HepG2 (cell line): Measurements from ENCODE around the gene LSMEM2. TPM values are rescaled to one million over a fixed set of nuclear protein-coding genes. Genes with fewer than 3 reads are reported as not detected.

ENCODE experiments used
- NCOR1 ChIP-seq: fragments of 200-600 bp; sonication (generic); IDR thresholded peaks from 2 replicates; pipeline ENCODE4 v1.7.0; 2017; ENCODE audit warnings: antibody characterized with exemption, low read length, borderline replicate concordance
- PHF8 ChIP-seq: sonication (generic); formaldehyde crosslinking; IDR thresholded peaks from 2 replicates; pipeline ENCODE4 v1.5.0; 2020; ENCODE audit warnings: missing genetic modification reagents
- SRSF1 ChIP-seq: fragments of 200-400 bp; formaldehyde crosslinking; optimal IDR thresholded peaks from 2 replicates; pipeline ENCODE3; 2017; ENCODE audit warnings: mild to moderate bottlenecking, low read depth, low read length, moderate library complexity
- SYNCRIP ChIP-seq: fragments of 200-400 bp; formaldehyde crosslinking; IDR thresholded peaks from 2 replicates; pipeline ENCODE4 v1.6.1; 2018; ENCODE audit warnings: mild to moderate bottlenecking, low read depth, low read length; ENCODE audit not compliant: insufficient read depth
- ZNF17 ChIP-seq: sonication (generic); formaldehyde crosslinking; IDR thresholded peaks from 2 replicates; pipeline ENCODE4 v1.5.0; 2020; ENCODE audit warnings: mild to moderate bottlenecking, missing genetic modification reagents
- ZNF652 ChIP-seq: IDR thresholded peaks from 2 replicates; pipeline ENCODE4 v1.6.1; 2016; ENCODE audit warnings: low read depth, borderline replicate concordance
- polyA plus RNA-seq, 8 experiments: library from polyadenylated mRNA; depleted of rRNA in 3 of 8; stranded (reverse) in 7 of 8; unstranded in 1 of 8; fragments of >200 nt; fragmentation: Illumina TruSeq in 4 of 8; extraction: Trizol in 4 of 8; gene quantifications; 2 replicates each; pipeline versions ENCODE4 v1.2.1 to v1.2.3, GENCODE V29; 2011 to 2016; ENCODE audit warnings: low read depth in 4 of 8, missing spikeins in 1 of 8, mixed read lengths in 1 of 8; ENCODE audit not compliant: insufficient read depth in 1 of 8
- total RNA-seq, 5 experiments: library from RNA; depleted of rRNA; stranded (reverse); fragments of >200 nt; fragmentation: Illumina TruSeq; extraction: Trizol; gene quantifications; 2 replicates each; pipeline ENCODE4 v1.2.3, GENCODE V29; 2016; ENCODE audit warnings: low read depth in 1 of 5
- TF ChIP-seq, protein P1 (sequence below): IDR thresholded peaks from 2 replicates; pipeline ENCODE4 v1.6.1; 2016; ENCODE audit warnings: control low read depth
- TF ChIP-seq, protein P2 (sequence below): sonication (generic); formaldehyde crosslinking; IDR thresholded peaks from 2 replicates; pipeline ENCODE4 v1.9.0; 2022; ENCODE audit warnings: missing genetic modification reagents, mild to moderate bottlenecking, borderline replicate concordance
- TF ChIP-seq, protein P3 (sequence below): sonication (generic); formaldehyde crosslinking; IDR thresholded peaks from 2 replicates; pipeline ENCODE4 v1.4.0; 2020; ENCODE audit warnings: missing genetic modification reagents, mild to moderate bottlenecking, borderline replicate concordance
- TF ChIP-seq, protein P4 (sequence below): IDR thresholded peaks from 2 replicates; pipeline ENCODE4 v1.6.1; 2016; ENCODE audit warnings: low read depth, missing genetic modification reagents, missing compliant biosample characterization
- TF ChIP-seq, protein P5 (sequence below): sonication (generic); formaldehyde crosslinking; IDR thresholded peaks from 2 replicates; pipeline ENCODE4 v1.5.0; 2020; ENCODE audit warnings: mild to moderate bottlenecking, low read depth, missing genetic modification reagents, borderline replicate concordance
- TF ChIP-seq, protein P6 (sequence below): sonication (generic); formaldehyde crosslinking; IDR thresholded peaks from 2 replicates; pipeline ENCODE4; 2020; ENCODE audit warnings: missing genetic modification reagents, mild to moderate bottlenecking, borderline replicate concordance

The LSMEM2 gene
- total and polyA plus RNA-seq, 2 of the 13 experiments (the other 11 are each of a cell fraction or from before 2014, with no cell fraction given): 0.07 to 0.41 TPM

DNA sequence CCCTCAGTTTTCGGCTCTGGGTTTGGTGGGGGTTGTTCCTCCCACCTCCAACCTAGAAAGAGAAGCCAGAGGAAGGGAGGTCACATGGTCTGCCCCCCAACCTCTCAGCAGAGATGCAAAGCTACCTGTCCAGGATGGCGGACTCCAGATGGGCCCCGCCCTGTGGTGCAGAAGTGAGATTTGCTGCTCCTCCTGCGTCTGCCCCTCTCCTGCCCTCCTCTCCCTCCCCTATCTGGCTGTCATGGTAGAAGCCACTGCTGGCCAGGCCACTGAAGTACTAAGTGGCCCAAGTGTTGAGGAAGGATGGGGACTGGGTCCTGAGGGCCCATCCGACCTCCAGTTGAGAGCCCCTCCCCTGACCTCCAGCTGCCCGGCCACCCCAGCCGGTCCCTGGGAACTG is 12.1 kb upstream of the LSMEM2 start (continued):
- TF ChIP-seq, protein P1, sequence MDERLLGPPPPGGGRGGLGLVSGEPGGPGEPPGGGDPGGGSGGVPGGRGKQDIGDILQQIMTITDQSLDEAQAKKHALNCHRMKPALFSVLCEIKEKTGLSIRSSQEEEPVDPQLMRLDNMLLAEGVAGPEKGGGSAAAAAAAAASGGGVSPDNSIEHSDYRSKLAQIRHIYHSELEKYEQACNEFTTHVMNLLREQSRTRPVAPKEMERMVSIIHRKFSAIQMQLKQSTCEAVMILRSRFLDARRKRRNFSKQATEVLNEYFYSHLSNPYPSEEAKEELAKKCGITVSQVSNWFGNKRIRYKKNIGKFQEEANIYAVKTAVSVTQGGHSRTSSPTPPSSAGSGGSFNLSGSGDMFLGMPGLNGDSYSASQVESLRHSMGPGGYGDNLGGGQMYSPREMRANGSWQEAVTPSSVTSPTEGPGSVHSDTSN (CRISPR knock-in tag): no peak
- TF ChIP-seq PHF8 (CRISPR knock-in tag) (no peak), ZNF652 (CRISPR knock-in tag) (no peak), NCOR1 (no peak), ZNF17 (CRISPR knock-in tag) (no peak), SYNCRIP (no peak), SRSF1 (no peak)
- TF ChIP-seq, protein P2, sequence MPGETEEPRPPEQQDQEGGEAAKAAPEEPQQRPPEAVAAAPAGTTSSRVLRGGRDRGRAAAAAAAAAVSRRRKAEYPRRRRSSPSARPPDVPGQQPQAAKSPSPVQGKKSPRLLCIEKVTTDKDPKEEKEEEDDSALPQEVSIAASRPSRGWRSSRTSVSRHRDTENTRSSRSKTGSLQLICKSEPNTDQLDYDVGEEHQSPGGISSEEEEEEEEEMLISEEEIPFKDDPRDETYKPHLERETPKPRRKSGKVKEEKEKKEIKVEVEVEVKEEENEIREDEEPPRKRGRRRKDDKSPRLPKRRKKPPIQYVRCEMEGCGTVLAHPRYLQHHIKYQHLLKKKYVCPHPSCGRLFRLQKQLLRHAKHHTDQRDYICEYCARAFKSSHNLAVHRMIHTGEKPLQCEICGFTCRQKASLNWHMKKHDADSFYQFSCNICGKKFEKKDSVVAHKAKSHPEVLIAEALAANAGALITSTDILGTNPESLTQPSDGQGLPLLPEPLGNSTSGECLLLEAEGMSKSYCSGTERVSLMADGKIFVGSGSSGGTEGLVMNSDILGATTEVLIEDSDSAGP (CRISPR knock-in tag): no peak
- TF ChIP-seq, protein P3, sequence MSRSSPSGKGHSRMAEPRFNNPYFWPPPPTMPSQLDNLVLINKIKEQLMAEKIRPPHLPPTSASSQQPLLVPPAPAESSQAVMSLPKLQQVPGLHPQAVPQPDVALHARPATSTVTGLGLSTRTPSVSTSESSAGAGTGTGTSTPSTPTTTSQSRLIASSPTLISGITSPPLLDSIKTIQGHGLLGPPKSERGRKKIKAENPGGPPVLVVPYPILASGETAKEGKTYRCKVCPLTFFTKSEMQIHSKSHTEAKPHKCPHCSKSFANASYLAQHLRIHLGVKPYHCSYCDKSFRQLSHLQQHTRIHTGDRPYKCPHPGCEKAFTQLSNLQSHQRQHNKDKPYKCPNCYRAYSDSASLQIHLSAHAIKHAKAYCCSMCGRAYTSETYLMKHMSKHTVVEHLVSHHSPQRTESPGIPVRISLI (CRISPR knock-in tag): no peak
- TF ChIP-seq, protein P4, sequence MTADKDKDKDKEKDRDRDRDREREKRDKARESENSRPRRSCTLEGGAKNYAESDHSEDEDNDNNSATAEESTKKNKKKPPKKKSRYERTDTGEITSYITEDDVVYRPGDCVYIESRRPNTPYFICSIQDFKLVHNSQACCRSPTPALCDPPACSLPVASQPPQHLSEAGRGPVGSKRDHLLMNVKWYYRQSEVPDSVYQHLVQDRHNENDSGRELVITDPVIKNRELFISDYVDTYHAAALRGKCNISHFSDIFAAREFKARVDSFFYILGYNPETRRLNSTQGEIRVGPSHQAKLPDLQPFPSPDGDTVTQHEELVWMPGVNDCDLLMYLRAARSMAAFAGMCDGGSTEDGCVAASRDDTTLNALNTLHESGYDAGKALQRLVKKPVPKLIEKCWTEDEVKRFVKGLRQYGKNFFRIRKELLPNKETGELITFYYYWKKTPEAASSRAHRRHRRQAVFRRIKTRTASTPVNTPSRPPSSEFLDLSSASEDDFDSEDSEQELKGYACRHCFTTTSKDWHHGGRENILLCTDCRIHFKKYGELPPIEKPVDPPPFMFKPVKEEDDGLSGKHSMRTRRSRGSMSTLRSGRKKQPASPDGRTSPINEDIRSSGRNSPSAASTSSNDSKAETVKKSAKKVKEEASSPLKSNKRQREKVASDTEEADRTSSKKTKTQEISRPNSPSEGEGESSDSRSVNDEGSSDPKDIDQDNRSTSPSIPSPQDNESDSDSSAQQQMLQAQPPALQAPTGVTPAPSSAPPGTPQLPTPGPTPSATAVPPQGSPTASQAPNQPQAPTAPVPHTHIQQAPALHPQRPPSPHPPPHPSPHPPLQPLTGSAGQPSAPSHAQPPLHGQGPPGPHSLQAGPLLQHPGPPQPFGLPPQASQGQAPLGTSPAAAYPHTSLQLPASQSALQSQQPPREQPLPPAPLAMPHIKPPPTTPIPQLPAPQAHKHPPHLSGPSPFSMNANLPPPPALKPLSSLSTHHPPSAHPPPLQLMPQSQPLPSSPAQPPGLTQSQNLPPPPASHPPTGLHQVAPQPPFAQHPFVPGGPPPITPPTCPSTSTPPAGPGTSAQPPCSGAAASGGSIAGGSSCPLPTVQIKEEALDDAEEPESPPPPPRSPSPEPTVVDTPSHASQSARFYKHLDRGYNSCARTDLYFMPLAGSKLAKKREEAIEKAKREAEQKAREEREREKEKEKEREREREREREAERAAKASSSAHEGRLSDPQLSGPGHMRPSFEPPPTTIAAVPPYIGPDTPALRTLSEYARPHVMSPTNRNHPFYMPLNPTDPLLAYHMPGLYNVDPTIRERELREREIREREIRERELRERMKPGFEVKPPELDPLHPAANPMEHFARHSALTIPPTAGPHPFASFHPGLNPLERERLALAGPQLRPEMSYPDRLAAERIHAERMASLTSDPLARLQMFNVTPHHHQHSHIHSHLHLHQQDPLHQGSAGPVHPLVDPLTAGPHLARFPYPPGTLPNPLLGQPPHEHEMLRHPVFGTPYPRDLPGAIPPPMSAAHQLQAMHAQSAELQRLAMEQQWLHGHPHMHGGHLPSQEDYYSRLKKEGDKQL (CRISPR knock-in tag): no peak
- TF ChIP-seq, protein P5, sequence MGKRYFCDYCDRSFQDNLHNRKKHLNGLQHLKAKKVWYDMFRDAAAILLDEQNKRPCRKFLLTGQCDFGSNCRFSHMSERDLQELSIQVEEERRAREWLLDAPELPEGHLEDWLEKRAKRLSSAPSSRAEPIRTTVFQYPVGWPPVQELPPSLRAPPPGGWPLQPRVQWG (CRISPR knock-in tag): no peak
- TF ChIP-seq, protein P6, sequence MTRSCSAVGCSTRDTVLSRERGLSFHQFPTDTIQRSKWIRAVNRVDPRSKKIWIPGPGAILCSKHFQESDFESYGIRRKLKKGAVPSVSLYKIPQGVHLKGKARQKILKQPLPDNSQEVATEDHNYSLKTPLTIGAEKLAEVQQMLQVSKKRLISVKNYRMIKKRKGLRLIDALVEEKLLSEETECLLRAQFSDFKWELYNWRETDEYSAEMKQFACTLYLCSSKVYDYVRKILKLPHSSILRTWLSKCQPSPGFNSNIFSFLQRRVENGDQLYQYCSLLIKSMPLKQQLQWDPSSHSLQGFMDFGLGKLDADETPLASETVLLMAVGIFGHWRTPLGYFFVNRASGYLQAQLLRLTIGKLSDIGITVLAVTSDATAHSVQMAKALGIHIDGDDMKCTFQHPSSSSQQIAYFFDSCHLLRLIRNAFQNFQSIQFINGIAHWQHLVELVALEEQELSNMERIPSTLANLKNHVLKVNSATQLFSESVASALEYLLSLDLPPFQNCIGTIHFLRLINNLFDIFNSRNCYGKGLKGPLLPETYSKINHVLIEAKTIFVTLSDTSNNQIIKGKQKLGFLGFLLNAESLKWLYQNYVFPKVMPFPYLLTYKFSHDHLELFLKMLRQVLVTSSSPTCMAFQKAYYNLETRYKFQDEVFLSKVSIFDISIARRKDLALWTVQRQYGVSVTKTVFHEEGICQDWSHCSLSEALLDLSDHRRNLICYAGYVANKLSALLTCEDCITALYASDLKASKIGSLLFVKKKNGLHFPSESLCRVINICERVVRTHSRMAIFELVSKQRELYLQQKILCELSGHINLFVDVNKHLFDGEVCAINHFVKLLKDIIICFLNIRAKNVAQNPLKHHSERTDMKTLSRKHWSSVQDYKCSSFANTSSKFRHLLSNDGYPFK (CRISPR knock-in tag): no peak
- TF ChIP-seq, all 625 proteins: peak for 0
